Thoracic aorta (tissue), 2 donors: ENCODE data around the gene ST6GAL1. TPM values are rescaled to one million over a fixed set of nuclear protein-coding genes. Genes with fewer than 3 reads are reported as not detected.

ENCODE experiments used
- ATAC-seq: fragments of 150-250 bp; one replicate; pipeline ENCODE4 v1.8.0; 2017; ENCODE audit warnings: low read depth; ENCODE audit not compliant: insufficient number of reproducible peaks, low FRiP score
- DNase-seq: peaks from one replicate; pipeline ENCODE4 v3.0.0-alpha.2; 2020; ENCODE audit warnings: low spot score
- H3K27ac ChIP-seq, 2 donors: fragments of 200-600 bp; sonication (generic); 1 replicate in 1 of 2; 2 replicates in 1 of 2; pipeline ENCODE4 v1.5.1; 2016; ENCODE audit warnings: mild to moderate bottlenecking in 2 of 2, moderate library complexity in 2 of 2
- H3K27me3 ChIP-seq: fragments of 200-600 bp; sonication (generic); replicated peaks from 2 replicates; pipeline ENCODE4 v1.6.0; 2016; ENCODE audit warnings: mild to moderate bottlenecking; ENCODE audit not compliant: insufficient read depth
- H3K36me3 ChIP-seq: fragments of 200-600 bp; sonication (generic); one replicate; pipeline ENCODE4 v1.5.1; 2016
- H3K4me1 ChIP-seq, 2 donors: fragments of 200-600 bp; sonication (generic); 1 replicate in 1 of 2; 2 replicates in 1 of 2; pipeline versions ENCODE4 v1.5.1 to v1.6.0; 2016; ENCODE audit warnings: low read depth in 2 of 2, mild to moderate bottlenecking in 1 of 2; ENCODE audit not compliant: control insufficient read depth in 1 of 2
- H3K4me3 ChIP-seq: fragments of 200-600 bp; sonication (generic); 2 replicates; pipeline ENCODE4 v1.5.1; 2016; ENCODE audit warnings: mild to moderate bottlenecking
- H3K9me3 ChIP-seq: fragments of 200-600 bp; sonication (generic); 2 replicates; pipeline ENCODE4 v1.5.1; 2016
- CTCF ChIP-seq: fragments of 200-600 bp; sonication (generic); IDR thresholded peaks from one replicate; pipeline ENCODE4 v1.5.1; 2019; ENCODE audit warnings: antibody characterized with exemption
- total RNA-seq, 2 donors: library from RNA; depleted of rRNA; stranded (reverse); fragments of >200 nt; gene quantifications; one replicate each; pipeline versions ENCODE4 v1.1.0 to v1.2.3, GENCODE V29; 2016

The ST6GAL1 gene
- total RNA-seq, 2 donors from 2014 or later: 89.5 to 141 TPM

GRCh38 chr3:187074846-187075245 is 144.5 kb downstream of the ST6GAL1 start:
- peaks cover under 1% of the 10 kb centered on the region for H3K9me3 ChIP-seq
- H3K36me3 ChIP-seq: peaks cover 44% of the 10 kb centered on the region
- H3K4me3 ChIP-seq: no peak overlapping the region
- DNase-seq (no peak), ATAC-seq (no peak)
- no peaks in the 10 kb centered on the region for H3K4me1 ChIP-seq
- TF ChIP-seq CTCF: no peak
- H3K27me3 ChIP-seq: no peaks in the 10 kb centered on the region
- H3K27ac ChIP-seq: no peak overlapping the region

DNA sequence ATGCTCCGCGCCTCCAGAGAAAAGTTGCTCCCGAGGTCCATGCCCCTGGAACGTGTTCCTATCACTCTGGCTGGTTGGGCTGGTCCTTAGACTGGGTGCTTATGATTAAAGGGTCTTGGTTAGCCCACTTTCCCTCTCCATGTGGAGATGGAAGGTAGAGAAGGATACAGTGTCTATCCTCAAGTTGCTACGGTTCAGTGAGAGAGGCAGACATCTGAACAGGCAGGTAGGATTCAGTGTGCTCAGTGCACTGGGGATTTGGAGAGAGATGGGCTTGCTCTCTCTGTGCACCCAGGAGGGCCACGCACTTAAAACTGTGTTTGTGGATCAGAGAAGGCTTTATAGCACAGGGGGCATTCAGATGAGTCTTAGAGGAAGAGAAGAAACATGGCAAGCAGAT is 146.0 kb downstream of the ST6GAL1 start:
- TF ChIP-seq CTCF: no peak
- no peak overlapping the region for H3K27ac ChIP-seq
- DNase-seq (no peak), ATAC-seq (no peak)
- H3K4me3 ChIP-seq: no peak overlapping the region
- H3K9me3 ChIP-seq: no peaks in the 10 kb centered on the region
- H3K27me3 ChIP-seq: no peaks in the 10 kb centered on the region
- H3K4me1 ChIP-seq: no peaks in the 10 kb centered on the region
- H3K36me3 ChIP-seq: peaks cover 38% of the 10 kb centered on the region

DNA sequence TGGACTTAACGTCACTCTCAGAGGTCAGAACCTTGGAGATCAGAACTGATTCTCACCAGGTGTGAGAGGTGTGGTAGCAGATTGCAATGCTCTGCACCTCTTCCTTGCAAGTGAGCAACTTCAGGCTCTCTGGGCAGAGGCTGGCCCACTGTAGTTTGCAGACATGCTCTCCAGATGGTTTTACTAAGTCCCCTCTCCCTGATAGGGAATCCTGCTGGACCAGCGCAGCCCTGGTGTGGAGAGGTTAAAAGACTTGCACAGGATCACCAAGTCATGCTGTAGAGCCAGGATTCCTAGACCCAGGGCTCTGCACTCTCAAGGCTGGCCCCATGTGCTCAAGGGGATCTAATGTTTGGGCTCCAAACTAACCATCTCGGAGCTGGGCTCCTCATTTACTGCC is 146.8 kb downstream of the ST6GAL1 start:
- H3K4me3 ChIP-seq: no peak overlapping the region
- H3K27me3 ChIP-seq: no peaks in the 10 kb centered on the region
- TF ChIP-seq CTCF: no peak
- H3K27ac ChIP-seq: no peak overlapping the region
- DNase-seq: no peak
- no peak for ATAC-seq
- H3K4me1 ChIP-seq: no peaks in the 10 kb centered on the region
- no peaks in the 10 kb centered on the region for H3K9me3 ChIP-seq
- H3K36me3 ChIP-seq: peaks cover 38% of the 10 kb centered on the region

- Histone ChIP-seq H3K36me3 (peaks cover 38% of the 10 kb centered on the region), H3K4me3 (no peak overlapping the region), H3K9me3 (no peaks in the 10 kb centered on the region), H3K27ac (no peak overlapping the region), H3K4me1 (no peaks in the 10 kb centered on the region), H3K27me3 (no peaks in the 10 kb centered on the region)
- ATAC-seq: no peak
- DNase-seq: no peak
- TF ChIP-seq CTCF: no peak
Observed at GRCh38 chr3:187077537-187077936, 147.2 kb downstream of the ST6GAL1 start.

DNA sequence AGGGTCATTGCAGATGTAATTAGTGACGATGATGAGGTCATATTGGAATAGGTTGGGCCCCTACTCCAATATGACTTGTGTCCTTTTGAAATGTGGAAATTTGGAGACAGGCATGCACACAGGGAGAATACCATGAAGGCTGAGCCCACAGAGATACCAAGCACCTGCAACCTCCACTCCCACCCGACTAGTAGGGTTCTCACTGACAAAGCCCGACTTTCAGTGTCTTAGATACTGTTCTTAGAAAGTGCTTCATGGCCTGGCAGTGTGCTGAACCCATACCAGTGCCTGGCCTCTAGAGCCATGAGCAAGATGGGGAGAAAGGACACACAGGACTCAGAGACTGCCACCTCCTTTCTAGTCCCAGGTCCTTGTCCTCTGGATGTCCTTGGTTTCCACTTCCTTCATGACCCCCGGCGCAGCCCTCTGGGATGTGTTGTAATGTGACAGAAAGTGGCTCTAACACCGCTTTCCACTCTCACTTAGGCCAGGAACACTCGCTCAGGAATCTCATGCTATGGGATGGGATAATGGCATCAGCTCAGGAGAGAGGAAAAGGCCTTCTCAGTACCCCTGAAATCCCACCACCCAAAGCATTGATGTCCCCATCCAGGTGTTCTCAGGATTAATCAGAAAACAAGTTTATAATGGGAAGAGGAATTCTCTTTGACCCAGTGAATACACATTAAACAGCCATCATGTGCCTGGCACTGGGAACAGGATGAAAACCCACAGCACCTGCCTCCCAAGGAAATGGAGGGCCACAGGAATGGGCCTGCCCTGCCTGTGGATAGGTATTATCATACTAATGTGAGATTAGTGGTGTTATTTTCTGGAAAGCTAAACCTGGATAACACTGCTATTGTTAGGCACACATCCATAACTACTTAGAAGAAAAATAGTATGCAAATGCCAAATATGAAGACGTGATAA is 149.0 kb downstream of the ST6GAL1 start:
- Histone ChIP-seq H3K27ac (no peak overlapping the region), H3K27me3 (no peaks in the 10 kb centered on the region), H3K4me3 (no peak overlapping the region), H3K4me1 (peaks cover 5 to 10% of the 10 kb centered on the region in 2 donors), H3K36me3 (peaks cover 23% of the 10 kb centered on the region), H3K9me3 (no peaks in the 10 kb centered on the region)
- DNase-seq (no peak), ATAC-seq (no peak)
- TF ChIP-seq CTCF: no peak
